VCaP (cell line): ENCODE results near the gene LTBP1.

Source experiments
- H3K27ac ChIP-seq: fragments of 450-650 bp; 2 replicates; pipeline ENCODE4 v1.5.1; 2017
- TF ChIP-seq, protein P1 (sequence below): fragments of 450-650 bp; conservative IDR thresholded peaks from 2 replicates; pipeline ENCODE4 v1.5.1; 2017; ENCODE audit warnings: mild to moderate bottlenecking, moderate library complexity

The LTBP1 gene

DNA sequence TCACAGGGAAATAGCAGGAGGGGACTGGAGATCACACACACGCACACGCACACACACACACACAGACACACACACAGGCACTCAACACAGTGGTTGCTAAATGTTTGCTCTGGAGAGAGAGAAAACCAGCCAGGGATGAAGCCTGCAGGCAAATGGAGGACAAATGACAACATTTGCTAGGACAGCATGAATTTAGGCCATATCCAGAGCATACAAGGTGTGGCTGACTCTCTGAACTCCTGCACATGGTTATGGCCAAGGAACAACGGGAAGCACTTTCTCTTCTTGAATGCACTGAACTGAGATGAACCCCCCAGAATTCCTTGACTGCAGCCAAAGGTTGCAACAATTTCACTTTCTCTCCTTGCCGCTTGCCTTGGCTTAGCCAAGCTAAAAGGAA lies 299.7 kb downstream of the LTBP1 start:
- H3K27ac ChIP-seq = no peak overlapping the region
- TF ChIP-seq, protein P1, sequence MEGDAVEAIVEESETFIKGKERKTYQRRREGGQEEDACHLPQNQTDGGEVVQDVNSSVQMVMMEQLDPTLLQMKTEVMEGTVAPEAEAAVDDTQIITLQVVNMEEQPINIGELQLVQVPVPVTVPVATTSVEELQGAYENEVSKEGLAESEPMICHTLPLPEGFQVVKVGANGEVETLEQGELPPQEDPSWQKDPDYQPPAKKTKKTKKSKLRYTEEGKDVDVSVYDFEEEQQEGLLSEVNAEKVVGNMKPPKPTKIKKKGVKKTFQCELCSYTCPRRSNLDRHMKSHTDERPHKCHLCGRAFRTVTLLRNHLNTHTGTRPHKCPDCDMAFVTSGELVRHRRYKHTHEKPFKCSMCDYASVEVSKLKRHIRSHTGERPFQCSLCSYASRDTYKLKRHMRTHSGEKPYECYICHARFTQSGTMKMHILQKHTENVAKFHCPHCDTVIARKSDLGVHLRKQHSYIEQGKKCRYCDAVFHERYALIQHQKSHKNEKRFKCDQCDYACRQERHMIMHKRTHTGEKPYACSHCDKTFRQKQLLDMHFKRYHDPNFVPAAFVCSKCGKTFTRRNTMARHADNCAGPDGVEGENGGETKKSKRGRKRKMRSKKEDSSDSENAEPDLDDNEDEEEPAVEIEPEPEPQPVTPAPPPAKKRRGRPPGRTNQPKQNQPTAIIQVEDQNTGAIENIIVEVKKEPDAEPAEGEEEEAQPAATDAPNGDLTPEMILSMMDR = no peak

DNA sequence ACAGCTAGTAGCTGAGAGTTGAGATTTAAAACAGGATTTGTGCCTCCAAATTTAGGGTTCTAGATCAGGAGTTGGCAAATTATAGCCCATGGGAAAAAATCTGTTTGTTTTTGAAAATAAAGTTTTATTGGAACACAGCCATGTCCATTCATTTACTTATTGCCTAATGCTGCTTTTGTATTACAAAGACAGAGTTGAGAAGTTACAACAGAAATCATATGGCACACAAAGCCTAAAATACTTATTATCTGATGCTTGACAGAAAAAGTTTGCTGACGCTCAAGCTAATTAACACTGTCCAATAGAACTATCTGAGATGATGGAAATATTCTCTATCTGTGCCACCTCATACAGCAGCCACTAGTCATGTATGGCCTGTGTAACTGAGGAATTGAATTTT lies 300.6 kb downstream of the LTBP1 start:
- TF ChIP-seq, protein P1 = no peak
- no peak overlapping the region for H3K27ac ChIP-seq

DNA sequence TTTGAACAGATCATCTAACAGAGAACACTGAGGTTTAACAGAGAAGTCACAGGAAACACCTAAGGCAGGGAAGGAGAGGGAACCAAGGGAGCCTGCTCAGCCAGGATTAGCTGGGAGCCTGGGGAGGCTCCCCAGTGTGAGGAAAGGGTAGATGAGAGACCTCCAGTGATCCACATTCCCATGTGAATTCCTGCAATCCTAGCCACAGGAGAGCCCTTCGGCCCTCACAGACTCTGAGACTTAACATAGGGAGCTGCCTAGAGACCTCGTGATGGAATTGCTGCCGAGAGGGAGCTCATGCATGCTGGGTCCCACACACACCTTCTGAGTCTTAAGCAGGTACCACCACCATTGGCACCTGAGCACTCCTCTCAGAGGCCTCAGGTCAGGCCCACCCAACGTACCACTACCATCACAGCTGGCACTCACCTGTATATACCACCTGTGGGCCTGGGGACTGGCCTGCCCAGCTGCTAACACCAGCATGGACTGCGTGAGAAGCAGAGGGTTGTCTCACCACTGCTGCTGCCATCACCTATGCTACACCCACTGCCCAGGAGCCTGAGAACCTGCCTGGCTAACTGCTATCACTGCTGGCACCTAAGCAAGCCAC lies 303.8 kb downstream of the LTBP1 start:
- H3K27ac ChIP-seq = no peak overlapping the region
- TF ChIP-seq, protein P1 = no peak

DNA sequence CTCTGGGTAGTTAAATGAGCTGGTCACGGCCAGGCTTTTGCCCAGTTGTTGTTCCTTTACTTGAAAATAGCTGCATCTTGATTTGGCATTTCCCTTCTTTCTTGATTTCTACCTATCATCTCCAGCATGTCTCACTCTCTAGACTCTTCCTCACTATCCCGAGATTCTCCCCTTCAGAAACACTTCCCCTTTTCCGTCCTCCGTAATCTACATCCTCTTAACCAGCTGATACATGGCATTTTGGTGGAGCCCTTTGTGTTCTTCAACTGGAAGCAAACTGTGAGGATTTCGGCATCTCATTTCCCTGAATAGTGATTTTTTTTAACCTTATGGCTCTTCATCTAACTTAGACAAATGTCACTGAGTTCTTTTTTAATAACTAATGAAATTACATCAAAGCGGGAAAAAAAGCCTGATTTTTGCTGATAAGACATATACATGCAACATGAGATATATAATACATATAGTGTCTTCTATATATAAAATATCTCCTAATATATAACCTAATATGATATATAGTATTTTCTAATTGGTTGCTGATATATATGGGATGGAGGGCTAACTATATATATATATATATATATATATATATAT lies 309.5 kb downstream of the LTBP1 start:
- H3K27ac ChIP-seq = no peak overlapping the region
- TF ChIP-seq, protein P1 = no peak

DNA sequence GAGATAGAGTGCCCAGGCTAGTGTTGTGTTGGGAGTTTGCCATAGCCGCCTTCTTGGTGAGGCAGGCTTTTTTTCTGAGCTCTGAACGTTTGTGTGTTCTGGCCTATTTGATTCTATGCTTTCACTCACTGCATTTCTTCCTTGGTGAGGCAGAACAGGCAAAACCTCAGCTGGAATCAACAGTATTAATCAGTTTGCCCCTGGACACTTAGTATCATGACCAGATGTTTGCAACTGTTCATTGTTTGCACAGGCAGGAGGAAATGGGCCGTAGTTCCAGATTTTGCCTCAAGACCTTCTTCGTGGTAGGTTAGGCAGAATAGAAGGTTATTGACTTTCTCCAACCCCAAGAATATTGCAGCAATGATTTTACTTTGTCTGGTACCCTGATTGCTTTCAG lies 311.6 kb downstream of the LTBP1 start:
- TF ChIP-seq, protein P1 = no peak
- H3K27ac ChIP-seq = no peak overlapping the region

DNA sequence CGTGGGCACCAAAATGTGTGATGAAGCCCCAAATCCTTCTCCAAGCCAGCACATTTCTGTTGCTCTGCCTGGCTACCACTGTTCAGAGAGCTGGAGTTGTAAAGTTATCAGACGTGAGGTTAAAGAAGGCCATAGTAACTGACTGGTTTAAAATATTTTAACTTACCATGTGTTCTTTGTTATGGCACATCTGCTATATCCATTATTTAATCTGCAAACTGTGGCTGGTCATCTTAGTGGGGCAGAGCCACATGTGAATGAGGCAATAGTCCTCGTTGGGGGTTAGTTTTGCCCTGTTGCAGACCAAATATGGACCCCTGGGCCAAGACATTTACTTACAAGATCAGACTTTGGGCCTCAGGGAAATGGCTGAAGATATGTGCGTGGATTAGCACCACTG lies 315.3 kb downstream of the LTBP1 start:
- TF ChIP-seq, protein P1 = no peak
- H3K27ac ChIP-seq = no peak overlapping the region

DNA sequence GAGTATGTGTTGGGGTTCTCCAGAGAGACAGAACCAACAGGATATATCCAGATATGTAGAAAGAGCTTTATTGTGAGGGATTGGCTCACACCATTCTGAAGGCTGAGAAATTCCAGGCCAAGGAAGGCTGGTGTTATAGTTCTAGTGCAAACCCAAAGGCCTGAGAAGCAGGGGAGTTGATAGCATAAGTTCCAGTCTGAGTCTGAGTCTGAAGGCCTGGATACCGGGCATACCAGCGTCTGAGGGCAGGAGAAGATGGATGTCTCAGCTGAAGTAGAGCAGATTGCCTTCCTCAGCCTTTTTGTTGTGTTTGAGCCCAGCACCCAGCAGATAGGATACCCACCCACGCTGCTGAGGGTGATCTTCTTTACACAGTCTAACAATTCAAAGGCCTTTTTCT lies 318.0 kb downstream of the LTBP1 start:
- H3K27ac ChIP-seq = no peak overlapping the region
- TF ChIP-seq, protein P1 = no peak
